ENCODE measurements around the gene HSD17B14. TPM values are rescaled to one million over a fixed set of nuclear protein-coding genes. Genes with fewer than 3 reads are reported as not detected.
"Not testable (repeated sequence)": the region's sequence is repeated elsewhere in the genome, so short reads cannot be mapped to it uniquely, and the experiment has no call there.

The HSD17B14 gene
- total RNA-seq, 6 experiments from 2014 or later: 3.5 to 78.0 (median 15.7) TPM

DNA sequence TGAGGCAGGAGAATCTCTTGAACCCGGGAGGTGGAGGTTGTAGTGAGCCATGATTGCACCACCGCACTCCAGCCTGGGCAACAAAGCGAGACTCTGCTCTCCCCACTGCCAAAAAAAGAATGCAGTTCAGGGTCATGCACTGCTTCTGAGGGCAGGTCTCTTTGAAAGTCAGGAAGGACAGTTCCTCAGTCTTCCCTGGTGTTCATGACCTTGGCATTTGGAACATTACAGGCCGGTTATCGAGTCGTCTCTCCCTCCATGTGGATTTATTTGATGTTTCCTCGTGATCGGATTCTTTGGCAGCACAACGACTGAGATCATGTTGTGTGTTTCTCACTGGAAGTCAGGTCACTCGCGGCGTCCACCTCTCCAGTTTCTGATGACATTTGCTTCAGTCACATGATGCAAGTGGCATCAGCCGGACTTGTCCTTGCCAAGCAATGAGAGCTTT lies 63.8 kb downstream of the HSD17B14 start:
- no peaks in the 10 kb centered on the region for H3K9me3 ChIP-seq
- intact Hi-C loops (cut with DNase I): no loop called here
- peak; percentile 66 to 84 (median 76) for ATAC-seq
- TF ChIP-seq CTCF (IDR thresholded peaks at IDR 0.05): no peak
- peak overlapping the region; percentile 91 to 96 (median 96) for H3K27ac ChIP-seq
- H3K27me3 ChIP-seq: no peaks in the 10 kb centered on the region
- 32% methylated on average over 13 of the region's 13 CpGs for WGBS (ENCODE audit: insufficient coverage, low coverage, low lambda C conversion rate, missing lambda C conversion rate)
- peaks cover 0 to 56% (median 26%) of the 10 kb centered on the region in 4 donors for H3K4me1 ChIP-seq
- DNase-seq: peak; percentile 81 to 95 (median 92)
- H3K4me3 ChIP-seq: no peak overlapping the region
- no peaks in the 10 kb centered on the region for H3K36me3 ChIP-seq

GRCh38 chr19:48770734-48771472 lies 65.4 kb downstream of the HSD17B14 start:
- 62% methylated on average over 15 of the region's 20 CpGs for WGBS (ENCODE audit: insufficient coverage, low coverage, low lambda C conversion rate, missing lambda C conversion rate)
- Histone ChIP-seq H3K27me3 (no peaks in the 10 kb centered on the region), H3K9me3 (no peaks in the 10 kb centered on the region), H3K36me3 (no peaks in the 10 kb centered on the region), H3K27ac (peak overlapping the region; percentile 91 to 96 (median 96)), H3K4me1 (peaks cover 0 to 63% (median 30%) of the 10 kb centered on the region in 4 donors), H3K4me3 (no peak overlapping the region)
- intact Hi-C loops (cut with DNase I): no loop called here
- ATAC-seq (peak in 1 of 4 donors; percentile 5), DNase-seq (no peak)
- TF ChIP-seq POLR2A (IDR thresholded peaks at IDR 0.05) (no peak), CTCF (IDR thresholded peaks at IDR 0.05) (no peak)

- WGBS (ENCODE audit: insufficient coverage, low coverage, low lambda C conversion rate, missing lambda C conversion rate): 36% methylated on average over 7 of the region's 7 CpGs
- peak in 1 of 4 donors; percentile 2 for ATAC-seq
- peaks cover 0 to 69% (median 33%) of the 10 kb centered on the region in 4 donors for H3K4me1 ChIP-seq
- no peaks in the 10 kb centered on the region for H3K27me3 ChIP-seq
- no peak for TF ChIP-seq CTCF (IDR thresholded peaks at IDR 0.05)
- no peak for DNase-seq
- intact Hi-C loops (cut with DNase I): no loop called here
- peak overlapping the region; percentile 91 to 96 (median 96) for H3K27ac ChIP-seq
- no peak overlapping the region for H3K4me3 ChIP-seq
- no peaks in the 10 kb centered on the region for H3K9me3 ChIP-seq
- H3K36me3 ChIP-seq: no peaks in the 10 kb centered on the region
Measured at GRCh38 chr19:48770266-48770665, 66.0 kb downstream of the HSD17B14 start.

DNA sequence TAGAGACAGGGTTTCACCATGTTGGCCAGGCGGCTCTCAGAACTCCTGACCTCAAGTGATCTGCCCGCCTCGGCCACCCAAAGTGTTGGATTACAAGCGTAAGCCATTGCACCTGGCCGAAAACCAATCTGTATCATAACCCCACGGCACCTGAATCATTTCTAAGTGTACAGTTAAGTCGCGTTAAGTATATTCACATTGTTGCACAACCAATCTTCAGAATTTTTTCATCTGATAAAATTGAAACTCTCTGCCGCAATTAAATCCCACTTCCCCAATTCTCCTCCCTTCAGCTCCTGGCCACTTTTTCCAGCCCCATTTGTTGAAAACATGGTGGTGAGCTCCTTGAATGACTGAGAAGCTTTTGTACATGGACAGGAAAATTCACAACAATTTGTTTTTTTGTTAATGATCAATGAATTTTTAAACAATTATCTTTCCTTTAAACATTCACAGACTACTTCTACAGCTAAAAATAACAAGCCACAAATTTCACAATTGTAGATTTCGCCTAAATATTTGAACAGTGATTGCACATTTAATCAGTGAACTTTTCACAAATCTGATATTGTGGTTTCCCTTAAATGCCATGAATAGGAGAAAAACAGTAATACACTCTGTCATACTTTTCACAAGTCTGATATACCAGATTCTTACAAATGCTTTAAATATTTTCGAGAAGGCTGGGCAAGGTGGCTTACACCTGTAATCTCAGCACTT lies 67.1 kb downstream of the HSD17B14 start:
- peak overlapping the region; percentile 91 to 96 (median 96) for H3K27ac ChIP-seq
- H3K4me1 ChIP-seq: peaks cover 0 to 72% (median 34%) of the 10 kb centered on the region in 4 donors
- H3K27me3 ChIP-seq: no peaks in the 10 kb centered on the region
- intact Hi-C loops (cut with DNase I): loop anchor here in 1 of 2 donors (10.0 kb wide), 1 partner anchor 94 kb away; the partner anchor contains the start of gene NTN5
- peak overlapping the region in 1 of 3 donors; percentile 17 for H3K4me3 ChIP-seq
- DNase-seq (no peak), ATAC-seq (peak; percentile 17 to 43 (median 28))
- TF ChIP-seq POLR2A (IDR thresholded peaks at IDR 0.05): peak; percentile 37
- no peak for TF ChIP-seq CTCF (IDR thresholded peaks at IDR 0.05)
- H3K36me3 ChIP-seq: no peaks in the 10 kb centered on the region
- H3K9me3 ChIP-seq: no peaks in the 10 kb centered on the region
- WGBS (ENCODE audit: insufficient coverage, low coverage, low lambda C conversion rate, missing lambda C conversion rate): 14% methylated on average over 6 of the region's 11 CpGs

GRCh38 chr19:48768171-48768753 lies 68.0 kb downstream of the HSD17B14 start:
- peak; percentile 5 to 36 (median 17) for ATAC-seq
- H3K36me3 ChIP-seq, DNase-seq, H3K9me3 ChIP-seq, H3K27me3 ChIP-seq: not testable (repeated sequence)
- H3K4me1 ChIP-seq: peaks cover 0 to 67% (median 33%) of the 10 kb centered on the region in 4 donors
- intact Hi-C loops (cut with DNase I): loop anchor here in 1 of 2 donors (10.0 kb wide), 1 partner anchor 93 kb away; the partner anchor contains the start of gene NTN5
- 31% methylated on average over 6 of the region's 6 CpGs for WGBS (ENCODE audit: insufficient coverage, low coverage, low lambda C conversion rate, missing lambda C conversion rate)
- peak overlapping the region; percentile 91 to 96 (median 96) for H3K27ac ChIP-seq
- peak overlapping the region in 1 of 3 donors; percentile 17 for H3K4me3 ChIP-seq

- DNase-seq, H3K36me3 ChIP-seq, H3K27me3 ChIP-seq, H3K4me3 ChIP-seq, H3K9me3 ChIP-seq: not testable (repeated sequence)
- Histone ChIP-seq H3K27ac (peak overlapping the region in 1 of 3 donors; percentile 8), H3K4me1 (peaks cover 0 to 46% (median 23%) of the 10 kb centered on the region in 4 donors)
- 29% methylated on average over 4 of the region's 5 CpGs for WGBS (ENCODE audit: insufficient coverage, low coverage, low lambda C conversion rate, missing lambda C conversion rate)
- peak; percentile 2 to 44 (median 28) for ATAC-seq
- intact Hi-C loops (cut with DNase I): loop anchor here in 1 of 2 donors (10.0 kb wide), 1 partner anchor 91 kb away; the partner anchor contains the start of gene NTN5
Measured at GRCh38 chr19:48765816-48766215, 70.5 kb downstream of the HSD17B14 start.

Data from right lobe of liver (tissue), 6 donors.